Fibroblast of pulmonary artery (primary cell): ENCODE data around the gene VAMP2.
A peak's percentile ranks its signal among the peaks of the same experiment; 100 is the strongest.

ENCODE experiments used
- DNase-seq: peaks from one replicate; pipeline ENCODE4 v3.0.0-alpha.2; 2010; ENCODE audit warnings: low read depth
- H3K4me3 ChIP-seq: replicated peaks from 2 replicates; pipeline ENCODE4 v1.5.1; 2011; ENCODE audit warnings: low read depth, mild to moderate bottlenecking, control low read depth, low read length, moderate library complexity
- CTCF ChIP-seq: IDR thresholded peaks from 2 replicates; pipeline ENCODE4 v1.5.1; 2011; ENCODE audit warnings: mild to moderate bottlenecking, control low read depth, low read length, inconsistent platforms; ENCODE audit errors: missing control alignments

Gene VAMP2

GRCh38 chr17:8162997-8163977 lies 539 bp upstream of the VAMP2 start:
- TF ChIP-seq CTCF = no peak
- no peak for DNase-seq

GRCh38 chr17:8161289-8162232 lies 1.2 kb downstream of the VAMP2 start:
- TF ChIP-seq CTCF = no peak
- H3K4me3 ChIP-seq = peak overlapping the region; percentile 88
- DNase-seq = no peak

More at GRCh38 chr17:8162997-8163977, 539 bp upstream of the VAMP2 start:
- H3K4me3 ChIP-seq = peak overlapping the region; percentile 53

GRCh38 chr17:8160741-8161221 lies 2.0 kb downstream of the VAMP2 start:
- peak overlapping the region; percentile 12 for H3K4me3 ChIP-seq
- TF ChIP-seq CTCF = no peak
- DNase-seq = no peak

- no peak for DNase-seq
- no peak for TF ChIP-seq CTCF
- H3K4me3 ChIP-seq = no peak overlapping the region
Observed at GRCh38 chr17:8160224-8160577, 2.5 kb downstream of the VAMP2 start.

GRCh38 chr17:8159459-8160223 lies 3.1 kb downstream of the VAMP2 start:
- no peak for DNase-seq
- TF ChIP-seq CTCF = no peak
- no peak overlapping the region for H3K4me3 ChIP-seq

- TF ChIP-seq CTCF = no peak
- H3K4me3 ChIP-seq = no peak overlapping the region
- DNase-seq = no peak
Observed at GRCh38 chr17:8159032-8159400, 3.7 kb downstream of the VAMP2 start.
